ENCODE measurements around the gene AAR2.

GRCh38 chr20:36269507-36269906 is 33.2 kb downstream of the AAR2 start:
- TF ChIP-seq CTCF (IDR thresholded peaks at IDR 0.05), result no peak
- no peak for TF ChIP-seq POLR2A (IDR thresholded peaks at IDR 0.05)
